Measurements from ENCODE around the gene SMARCD2.
"Not testable (repeated sequence)": the region's sequence is repeated elsewhere in the genome, so short reads cannot be mapped to it uniquely, and the experiment has no call there.

The SMARCD2 gene

DNA sequence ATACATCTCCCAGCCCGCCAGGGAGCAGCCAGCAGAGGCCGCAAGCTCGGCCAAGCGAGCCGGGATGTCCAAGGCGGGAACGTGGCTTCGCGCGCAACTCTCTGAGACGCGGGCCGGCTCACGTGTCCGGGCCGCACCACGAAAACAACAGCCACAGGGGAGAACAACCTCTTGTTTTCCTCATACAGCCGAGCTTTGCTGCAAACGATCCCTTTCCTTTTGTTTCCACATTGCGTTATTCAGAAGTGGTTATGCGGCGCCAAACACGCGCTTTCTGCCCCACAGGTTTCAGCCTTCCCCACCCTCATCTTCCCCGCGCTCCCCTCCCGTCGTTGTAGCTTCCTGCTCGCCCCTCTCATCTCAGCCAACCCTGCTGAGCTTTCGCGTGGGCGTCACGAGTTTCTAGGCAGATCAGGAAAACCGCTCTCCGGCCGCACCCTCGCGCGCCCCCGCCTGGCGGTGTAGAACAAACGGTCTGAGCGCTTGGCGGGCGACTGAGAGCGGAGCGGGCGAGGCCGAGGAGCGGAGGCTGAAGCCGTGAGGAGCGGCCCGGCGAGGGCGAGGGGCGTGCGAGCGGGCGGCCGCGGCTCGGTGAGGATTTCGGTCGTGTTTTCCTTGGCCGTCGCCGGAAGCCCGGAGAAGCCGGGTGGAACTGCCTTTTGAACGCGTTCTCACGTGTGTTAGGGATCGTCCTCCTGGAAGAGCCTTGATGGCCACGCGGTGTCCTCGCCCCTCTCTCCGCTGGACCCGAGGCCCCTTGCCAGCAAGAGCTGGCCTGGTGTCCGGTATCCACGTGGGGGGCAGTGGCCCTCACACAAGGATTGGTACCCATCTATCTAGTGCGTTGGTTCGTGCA lies 6.6 kb upstream of the SMARCD2 start:
- DNase-seq = peak; percentile 98

DNA sequence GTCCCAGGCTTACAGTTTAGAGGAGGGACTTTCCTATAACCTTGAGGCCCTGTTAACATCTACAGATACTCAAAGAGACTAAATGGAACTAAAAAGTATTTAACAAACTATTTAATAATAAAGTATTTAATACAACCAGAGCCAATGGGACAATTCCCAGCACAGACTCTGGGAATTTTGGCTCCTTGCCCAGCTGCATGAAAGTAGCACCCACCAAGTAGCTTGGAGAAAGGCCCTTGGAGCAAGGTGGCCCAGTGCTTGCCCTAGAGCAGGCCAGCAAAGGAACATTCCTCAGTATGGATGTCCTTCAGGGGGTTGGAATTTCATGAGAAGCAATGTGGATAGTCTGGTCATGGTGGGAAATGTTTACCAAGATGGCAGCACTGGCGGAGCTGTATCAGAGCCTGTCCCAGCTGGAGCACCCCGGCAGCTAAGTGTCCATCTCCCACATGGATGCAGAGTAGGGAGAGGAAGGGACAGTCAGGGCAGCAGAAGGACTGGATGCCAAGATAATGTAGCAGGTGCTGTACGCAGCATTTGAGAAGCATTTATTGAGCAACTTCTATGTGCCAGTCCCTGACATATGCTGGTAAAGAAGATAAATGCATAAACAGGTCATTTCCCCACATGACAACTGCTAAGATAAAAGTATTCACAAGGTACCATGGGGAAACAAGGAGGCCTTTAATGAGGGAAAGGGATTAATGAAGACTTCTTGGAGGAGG lies 5.2 kb upstream of the SMARCD2 start:
- DNase-seq = no peak

DNA sequence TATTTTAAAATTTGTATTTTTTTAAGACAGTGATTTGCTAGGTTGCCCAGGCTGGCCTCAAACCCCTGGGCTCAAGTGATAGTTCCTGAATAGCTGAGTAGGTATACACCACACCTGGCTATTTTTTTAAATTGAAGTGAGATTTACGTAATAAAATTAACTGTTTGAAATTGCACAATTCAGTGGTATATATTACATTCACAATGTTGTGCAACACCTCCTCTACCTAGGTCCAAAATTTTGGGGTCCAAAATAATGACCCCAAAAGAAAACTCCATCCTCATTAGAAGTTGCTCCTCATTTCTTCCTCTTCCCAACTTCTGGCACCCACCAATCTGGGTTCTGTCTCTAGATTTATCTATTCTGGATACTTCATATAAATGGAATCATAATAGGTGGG lies 3.0 kb upstream of the SMARCD2 start:
- DNase-seq = no peak

DNA sequence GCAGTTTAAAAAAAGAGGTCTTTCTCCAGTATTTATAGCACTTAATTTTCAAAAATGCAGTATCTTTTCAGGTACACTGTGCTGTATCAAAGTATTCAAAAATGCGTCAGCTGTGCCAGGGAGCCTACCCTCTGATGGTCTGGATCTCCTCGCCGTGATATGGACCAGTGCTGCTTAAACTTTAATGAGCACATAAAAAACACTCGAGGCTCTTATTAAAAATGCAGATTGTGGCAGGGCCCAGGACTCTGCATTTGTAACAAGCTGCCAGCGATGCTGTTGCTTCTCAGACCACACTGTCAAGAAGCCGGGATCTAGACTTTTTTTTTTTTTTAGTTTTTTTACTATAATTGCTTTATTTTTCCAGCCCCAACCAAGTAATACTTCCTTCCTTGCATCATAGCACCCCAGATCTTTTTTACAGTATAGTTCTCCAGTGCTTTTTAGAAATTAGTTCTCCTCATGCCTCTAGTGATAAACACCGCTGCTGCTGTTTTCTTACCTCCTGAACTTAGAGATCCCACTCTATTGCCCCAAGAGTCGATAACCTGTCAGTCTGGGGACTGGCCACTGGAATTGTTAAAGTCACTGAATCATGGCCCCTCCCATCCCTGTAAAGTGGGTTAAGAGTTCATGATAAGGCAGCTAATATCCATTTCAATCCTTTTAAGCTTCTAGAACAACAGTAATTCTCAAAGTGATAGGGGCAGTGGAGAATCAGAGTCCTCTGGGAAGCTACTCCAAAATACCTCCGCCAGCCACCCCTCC lies 1.6 kb upstream of the SMARCD2 start:
- DNase-seq = no peak

DNA sequence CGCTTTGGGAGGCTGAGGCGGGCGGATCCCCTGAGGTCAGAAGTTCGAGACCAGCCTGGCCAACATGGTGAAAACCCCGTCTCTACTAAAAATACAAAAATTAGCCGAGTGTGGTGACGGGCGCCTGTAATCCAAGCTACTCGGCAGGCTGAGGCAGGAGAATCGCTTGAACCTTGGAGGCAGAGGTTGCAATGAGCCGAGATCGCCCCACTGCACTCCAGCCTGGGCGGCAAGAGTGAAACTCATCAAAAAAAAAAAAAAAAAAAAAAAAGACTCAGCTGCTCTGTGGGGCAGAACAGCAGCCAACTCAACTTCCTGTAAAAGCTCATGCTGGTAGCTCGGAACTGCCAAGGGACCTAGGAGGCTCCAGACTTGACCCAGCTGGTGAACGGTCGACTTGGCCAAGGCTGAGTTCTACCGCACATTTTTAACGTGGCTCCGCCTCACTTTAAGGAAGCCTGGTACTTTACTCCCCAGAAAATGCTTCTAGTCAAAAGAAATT lies 953 bp upstream of the SMARCD2 start:
- not testable (repeated sequence) for DNase-seq

DNA sequence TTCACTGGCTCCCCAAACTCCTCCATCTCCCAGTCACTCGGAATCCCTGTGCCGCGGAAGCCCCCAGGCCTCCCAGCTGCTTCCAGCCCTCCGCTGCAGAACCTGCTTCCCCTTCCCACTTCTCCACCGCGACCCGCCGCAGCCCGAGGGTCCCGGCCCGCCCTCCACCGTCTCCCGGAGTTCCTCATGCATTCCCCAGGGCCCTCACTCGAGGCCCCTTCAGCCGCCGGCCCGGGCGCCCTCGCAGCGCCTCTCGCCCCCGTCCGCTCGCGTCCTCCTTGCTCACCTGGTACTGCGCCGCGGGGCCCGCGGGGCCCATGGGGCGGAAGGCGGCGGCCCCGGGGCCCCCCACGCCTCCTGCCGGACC lies 329 bp downstream of the SMARCD2 start:
- DNase-seq = peak; percentile 80

DNA sequence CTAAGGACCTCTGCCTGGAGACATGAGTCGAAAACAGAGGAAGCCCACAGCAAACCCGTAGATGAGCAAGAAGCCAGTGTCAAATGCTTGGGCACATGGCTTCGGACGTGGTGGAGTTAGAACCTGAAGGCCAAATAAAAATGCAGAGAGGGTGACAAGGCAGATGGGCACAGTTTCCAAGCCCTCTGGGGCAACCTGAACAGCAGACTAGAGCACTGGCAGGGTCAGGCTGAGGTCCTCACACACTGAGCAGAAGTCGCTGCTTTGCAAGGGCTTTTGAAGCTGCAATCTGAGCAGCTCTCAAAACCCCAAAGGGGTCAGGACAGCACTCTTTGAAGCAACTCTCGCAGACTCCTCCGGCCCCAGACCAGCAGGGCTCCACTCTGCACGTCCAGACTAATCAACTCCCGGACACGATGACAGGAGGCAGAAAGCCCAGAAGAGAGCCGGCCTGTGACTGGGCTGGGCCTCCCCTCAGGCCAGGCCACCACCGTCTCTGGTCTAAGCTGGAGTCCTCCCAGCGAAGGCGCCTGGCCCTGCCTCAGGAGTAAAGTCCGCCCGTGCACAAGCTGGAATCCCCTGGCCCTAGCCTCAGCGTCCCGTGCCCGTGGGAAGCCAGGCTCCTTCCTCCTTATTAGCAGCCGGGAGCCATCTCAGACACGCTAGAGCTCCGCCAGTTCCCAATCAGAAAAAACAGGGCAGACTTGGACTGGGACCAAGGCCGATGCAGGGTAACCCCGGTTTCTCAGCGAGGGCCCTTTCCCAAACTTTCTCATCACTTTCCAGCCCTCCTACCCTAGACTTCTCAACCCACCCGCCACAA lies 924 bp downstream of the SMARCD2 start:
- DNase-seq = peak; percentile 88

DNA sequence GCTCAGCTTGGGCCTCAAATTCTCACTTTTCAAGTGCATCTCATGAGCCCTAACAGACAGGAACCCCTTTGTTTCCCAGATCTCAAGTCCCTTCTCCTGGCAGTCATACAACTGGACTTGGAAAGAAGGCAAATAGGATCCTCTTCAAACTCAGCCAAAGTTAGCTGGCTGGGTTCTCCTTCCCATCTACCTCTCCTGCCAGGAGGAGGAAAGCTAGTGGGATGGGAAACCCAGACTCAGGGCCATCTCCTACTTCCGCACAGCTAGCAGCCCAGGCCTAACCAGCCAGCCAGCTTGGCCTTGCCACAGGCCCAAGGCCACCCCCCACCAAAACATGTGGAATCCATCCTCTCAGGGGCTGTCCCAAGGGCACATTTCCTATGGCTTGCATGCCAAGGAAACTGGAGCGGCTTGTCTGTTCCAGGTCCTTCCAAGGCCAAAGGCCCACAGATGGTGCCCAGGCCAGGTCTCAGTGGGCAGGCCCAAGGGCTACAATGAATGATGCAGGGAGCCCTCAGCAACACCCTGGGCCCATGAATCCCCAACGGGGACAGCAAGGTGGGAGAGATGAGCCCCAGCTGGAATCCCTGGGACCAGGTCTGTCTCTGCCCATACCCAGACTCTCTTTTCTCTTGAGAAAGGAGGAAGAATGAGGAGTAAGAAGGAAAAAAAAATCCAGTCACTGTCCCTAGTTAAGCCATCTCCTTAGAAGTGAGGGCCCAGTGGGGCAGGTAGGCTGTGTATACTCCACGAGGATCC lies 1.7 kb downstream of the SMARCD2 start:
- DNase-seq = no peak

DNA sequence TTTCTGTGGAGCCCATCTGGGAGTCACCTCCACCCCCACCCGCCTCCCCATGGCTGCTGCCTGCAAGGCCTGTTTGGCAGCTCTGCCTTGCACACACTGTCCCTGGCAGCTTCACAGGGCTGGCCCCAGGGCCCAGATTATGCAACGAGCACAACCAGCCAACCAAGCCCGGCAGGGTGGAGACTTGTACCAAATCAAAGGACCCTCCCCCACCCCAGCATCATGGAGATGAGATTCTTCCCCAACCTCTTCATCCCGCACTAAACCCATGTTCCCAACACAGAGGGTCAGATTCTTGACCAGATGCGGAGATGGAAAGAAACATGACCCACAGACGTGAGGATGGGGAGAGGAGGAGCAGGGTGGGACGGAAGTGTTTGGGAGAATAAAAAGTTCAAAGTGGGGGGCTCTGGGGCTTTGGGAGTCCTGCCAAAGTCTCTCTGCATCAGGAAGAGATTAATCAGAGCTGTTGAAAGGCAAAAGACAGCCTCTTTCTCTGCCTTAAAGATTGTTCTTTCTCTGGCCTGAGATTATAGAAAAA lies 3.8 kb downstream of the SMARCD2 start:
- DNase-seq = peak; percentile 79

DNA sequence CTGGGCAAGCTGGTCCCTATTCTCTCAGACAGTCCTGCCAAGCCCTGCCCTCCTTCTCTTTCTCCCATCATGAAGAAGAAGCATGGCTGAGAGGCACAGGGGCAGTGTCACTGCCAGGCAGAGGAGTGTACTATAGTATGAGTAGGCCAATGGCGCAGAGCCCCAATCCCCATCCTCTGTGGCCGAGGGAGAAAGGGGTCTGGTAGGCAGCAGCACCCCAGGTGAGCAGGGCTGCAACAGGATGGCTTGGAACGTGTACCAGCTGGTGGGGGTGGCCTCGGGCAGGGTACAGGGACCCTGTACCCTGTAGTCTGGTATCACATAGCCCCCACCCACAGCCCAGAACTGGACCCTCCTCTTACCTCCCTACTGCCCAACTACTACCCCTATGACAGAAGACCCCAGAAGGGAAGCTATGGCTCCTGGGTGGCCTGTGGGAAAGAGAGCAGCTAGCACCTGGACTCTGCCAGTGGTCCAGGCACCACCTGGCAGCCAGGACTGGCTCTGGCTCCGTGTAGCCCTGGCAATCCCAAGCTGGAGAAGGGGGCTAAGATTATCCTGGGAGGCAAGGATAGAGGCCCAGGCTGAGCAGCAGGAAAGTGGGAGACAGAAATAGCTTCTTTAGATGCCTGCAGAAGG lies 4.4 kb downstream of the SMARCD2 start:
- no peak for DNase-seq

DNA sequence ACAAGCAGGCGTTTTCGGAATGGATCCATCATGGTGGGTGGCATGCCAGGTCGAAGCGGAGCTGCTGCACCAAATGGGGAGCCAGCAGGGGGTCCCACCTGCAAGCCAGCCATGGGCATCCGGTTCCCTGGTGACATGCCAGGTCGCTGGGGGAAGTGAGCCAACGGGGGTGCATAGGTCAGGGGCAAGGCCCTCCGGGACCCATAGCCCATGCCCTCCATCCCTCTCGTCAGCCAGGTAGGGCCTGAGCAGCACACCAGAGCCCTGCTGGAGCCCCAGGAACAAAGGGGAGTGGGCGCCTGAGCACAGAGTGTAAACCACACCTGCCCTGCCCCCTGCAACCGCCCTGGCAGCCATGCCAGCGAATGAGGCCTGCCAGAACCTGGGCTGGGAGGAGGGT lies 5.0 kb downstream of the SMARCD2 start:
- DNase-seq = no peak

DNA sequence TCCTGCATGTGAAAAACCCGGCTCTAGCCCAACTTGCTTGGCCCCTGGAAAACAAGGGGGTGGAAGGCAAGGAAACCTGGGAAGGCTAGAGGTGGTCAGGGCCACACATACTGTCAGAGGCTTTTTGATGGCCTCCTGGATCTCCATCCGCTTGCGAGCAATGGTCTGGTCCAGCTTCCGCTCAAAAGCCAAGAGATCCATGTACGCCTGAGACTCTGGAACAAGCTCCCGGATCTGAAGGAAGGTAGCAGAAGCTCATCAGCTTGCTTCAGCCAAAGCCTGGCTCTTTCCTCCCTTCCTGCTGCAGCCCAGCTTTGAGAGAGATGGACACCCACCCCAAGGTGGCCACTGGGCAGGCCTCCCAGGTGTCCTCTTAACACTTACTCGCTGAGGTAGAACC lies 5.7 kb downstream of the SMARCD2 start:
- no peak for DNase-seq

DNA sequence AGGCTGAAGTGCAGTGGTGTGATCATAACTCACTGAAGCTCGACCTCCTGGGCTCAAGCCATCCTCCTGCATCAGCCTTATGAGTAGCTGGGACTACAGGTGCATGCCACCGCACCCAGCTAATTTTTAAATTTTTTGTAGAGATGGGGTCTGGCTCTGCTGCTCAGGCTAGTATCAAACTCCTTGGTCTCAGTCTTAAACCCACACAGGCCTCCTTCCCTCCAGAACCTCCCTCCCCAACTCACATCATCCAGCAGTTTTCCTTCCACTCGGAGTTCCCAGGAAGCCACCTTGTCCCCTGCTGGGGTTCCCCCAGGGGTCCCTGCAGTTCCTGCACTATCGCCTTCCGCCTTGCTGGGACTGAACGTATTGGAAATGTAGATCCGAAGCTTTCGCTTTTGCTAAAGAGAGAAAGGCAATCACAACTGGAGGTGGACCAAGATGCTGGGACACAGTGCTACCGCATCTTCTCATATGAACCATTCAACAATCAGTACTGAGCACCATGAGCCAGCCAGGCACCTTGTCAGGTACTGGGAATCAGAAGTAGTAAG lies 7.2 kb downstream of the SMARCD2 start:
- no peak for DNase-seq

DNA sequence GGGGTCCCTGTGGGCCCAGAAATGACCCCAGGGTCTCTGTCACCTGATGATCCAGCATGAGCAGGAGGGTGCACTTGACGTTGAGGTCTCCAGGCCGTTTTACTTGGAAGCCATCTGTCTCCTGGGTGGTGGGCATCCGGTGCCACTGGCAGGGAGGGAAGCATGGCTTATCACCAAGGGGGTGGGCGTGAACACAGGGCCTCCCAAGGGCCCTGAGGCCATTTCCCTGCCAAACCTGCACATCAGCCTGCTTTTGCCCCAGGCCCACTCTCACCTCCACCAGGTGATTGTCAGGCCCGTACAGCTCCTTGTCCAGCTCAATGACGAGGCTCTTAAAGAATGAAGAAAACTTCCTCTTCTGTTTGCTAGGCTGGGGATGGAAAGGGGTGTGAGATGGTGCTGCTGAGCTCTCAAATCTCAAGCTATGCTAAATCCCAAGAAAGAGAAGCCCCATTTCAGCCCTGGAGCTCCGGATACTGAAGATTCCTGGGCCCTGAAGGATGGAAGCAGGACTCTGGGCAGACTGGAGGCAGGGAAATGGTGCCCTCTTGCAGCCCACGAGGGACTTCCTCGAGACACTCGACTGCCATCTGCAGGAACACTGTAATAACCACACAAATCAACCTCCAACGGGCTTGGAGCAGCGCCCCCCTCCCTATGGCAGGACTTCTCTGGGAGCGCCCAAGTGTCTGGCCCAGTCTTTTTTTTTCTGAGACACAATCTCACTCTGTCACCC lies 7.9 kb downstream of the SMARCD2 start:
- peak; percentile 95 for DNase-seq

DNA sequence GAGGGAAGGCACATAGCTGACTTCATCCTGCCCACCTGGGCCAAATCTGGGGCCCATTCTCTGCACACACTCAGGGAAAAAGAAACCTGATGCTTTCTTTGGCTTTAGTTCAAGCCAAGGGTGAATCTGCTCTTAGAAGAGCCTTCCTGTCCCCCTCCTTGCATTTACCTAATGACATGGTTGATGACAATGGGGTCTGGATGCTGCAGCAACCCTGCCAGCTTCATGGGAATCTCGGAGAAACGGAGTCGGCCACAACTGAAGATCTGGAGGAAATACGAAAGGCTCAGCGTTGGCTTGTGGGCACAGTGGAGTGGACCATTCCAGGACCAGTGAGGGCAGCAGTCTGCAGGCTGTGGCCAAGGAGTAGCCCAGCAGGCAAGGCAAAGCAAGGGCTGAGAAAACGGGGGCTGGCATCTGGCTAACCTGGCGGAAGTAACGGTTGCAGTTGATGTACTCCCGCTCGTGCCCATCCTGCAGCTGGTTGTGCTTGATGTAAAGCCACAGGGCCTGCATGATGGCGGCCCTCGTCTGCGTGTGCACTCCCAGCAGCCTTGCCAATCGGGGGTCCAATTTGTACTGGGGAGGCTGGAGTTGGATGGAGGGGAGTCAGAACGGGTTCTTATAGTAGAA lies 8.6 kb downstream of the SMARCD2 start:
- DNase-seq = no peak

DNA sequence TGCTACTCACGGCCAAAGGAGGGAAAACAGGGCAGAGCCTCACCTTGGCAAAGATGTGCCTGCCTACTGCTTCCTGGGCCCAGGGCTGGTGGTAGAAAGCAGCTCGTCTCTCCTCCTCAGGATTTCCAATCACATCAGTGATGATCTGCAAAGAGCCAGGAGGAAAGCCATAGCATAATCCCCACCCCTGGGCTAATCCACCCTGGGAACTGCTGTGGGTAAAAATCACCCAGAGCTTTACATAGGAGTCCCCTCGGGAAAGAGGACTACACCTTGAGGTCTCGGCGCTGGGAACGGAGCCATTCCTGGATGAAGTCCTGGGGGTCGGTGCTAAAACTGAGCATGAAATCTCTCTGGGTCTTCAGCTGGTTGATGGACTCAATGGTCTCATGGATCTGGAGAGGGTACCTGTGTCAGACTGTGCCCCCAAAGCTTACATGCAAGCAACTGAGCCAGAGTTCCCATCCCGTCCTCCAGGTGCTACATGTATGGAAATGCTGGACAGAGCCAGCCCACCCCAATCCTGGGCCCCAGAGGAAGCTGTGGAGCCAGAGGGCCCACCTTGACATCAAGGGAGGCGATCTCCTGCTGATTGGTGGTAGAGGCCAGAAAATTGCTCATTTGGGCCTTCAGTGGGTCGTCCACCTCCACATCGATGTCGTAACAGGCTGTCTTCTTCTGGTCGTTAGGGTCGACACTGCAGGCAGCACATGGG lies 9.3 kb downstream of the SMARCD2 start:
- no peak for DNase-seq

DNA sequence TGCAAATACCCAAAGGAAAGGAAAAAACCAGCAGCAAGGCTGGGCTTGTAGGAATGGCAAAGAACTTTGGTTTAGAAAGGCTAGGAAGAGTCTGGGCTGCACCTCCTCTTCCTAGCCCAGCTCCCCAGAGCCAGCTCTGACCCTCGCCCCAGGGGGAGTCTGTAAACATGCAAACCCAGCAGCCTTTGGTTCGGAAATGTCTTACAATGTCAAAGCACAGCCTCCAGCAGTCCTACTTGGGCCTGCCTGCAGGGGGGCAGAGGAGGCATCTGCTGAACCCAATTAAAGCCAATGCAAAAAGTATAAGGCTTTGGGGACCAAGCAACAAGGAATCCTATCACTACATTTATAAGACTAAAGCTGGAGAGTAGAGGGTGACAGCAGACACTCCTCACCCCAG lies 10.0 kb downstream of the SMARCD2 start:
- no peak for DNase-seq

DNA sequence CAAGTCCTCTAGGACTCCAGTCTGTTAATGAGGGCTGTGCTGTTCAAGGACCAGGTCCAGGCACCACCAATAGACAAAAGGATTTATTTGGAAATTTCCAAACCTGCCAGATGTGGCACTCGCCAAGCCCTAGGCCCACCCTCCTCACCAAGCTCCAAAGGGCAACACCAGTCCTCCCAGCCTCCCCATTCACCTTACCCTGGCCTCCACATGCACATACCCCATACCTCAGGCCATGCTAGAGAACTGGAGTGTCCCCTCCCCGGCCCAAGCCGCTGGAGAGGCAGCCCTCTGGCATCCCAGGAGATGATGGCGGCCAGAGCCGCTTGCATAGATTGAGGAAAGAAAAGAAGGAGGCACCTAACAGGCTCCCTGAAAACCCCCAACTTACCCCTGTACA lies 10.5 kb downstream of the SMARCD2 start:
- DNase-seq = no peak

DNA sequence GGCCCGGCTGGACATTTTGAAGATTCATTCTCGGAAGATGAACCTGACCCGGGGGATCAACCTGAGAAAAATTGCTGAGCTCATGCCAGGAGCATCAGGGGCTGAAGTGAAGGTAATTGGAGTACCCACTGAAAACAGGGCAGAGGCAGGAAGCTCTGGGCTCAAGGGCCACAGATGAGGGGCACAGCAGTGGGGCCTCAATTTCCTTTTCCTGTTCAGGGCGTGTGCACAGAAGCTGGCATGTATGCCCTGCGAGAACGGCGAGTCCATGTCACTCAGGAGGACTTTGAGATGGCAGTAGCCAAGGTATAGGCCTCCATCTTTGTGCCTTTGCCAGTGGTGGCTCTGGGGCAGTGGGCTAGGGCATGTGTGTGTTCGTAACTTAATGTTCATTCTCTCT lies 11.0 kb downstream of the SMARCD2 start:
- no peak for DNase-seq

Data from islet precursor cell (in vitro differentiated cells).